Measurements from ENCODE around the gene RWDD4. TPM values are rescaled to one million over a fixed set of nuclear protein-coding genes. Genes with fewer than 3 reads are reported as not detected.

Gene RWDD4
- total RNA-seq, 1 donor from 2014 or later = 31.5 TPM

GRCh38 chr4:183602557-183603027, 56.4 kb downstream of the RWDD4 start:
- peaks cover 2% of the 10 kb centered on the region for H3K4me1 Mint-ChIP-seq
- no peaks in the 10 kb centered on the region for H3K36me3 Mint-ChIP-seq (ENCODE audit: low read depth)
- no peak for DNase-seq
- H3K4me3 Mint-ChIP-seq = no peak overlapping the region
- H3K27ac Mint-ChIP-seq = no peak overlapping the region
- H3K27me3 Mint-ChIP-seq = peaks cover 8% of the 10 kb centered on the region
- intact Hi-C loops (cut with micrococcal nuclease) = loop anchor here (1.0 kb wide), 1 partner anchor 130 kb away; no protein-coding TSS in a partner anchor
- H3K9me3 Mint-ChIP-seq = no peaks in the 10 kb centered on the region

- Mint-ChIP-seq H3K4me1 (peaks cover 2% of the 10 kb centered on the region), H3K27me3 (peaks cover 15% of the 10 kb centered on the region), H3K27ac (no peak overlapping the region), H3K36me3 (ENCODE audit: low read depth) (no peaks in the 10 kb centered on the region), H3K9me3 (no peaks in the 10 kb centered on the region), H3K4me3 (no peak overlapping the region)
- intact Hi-C loops (cut with micrococcal nuclease) = no loop called here
- no peak for DNase-seq
These were observed 57.6 kb downstream of the RWDD4 start for GRCh38 chr4:183601381-183601780.

- Mint-ChIP-seq H3K4me1 (peaks cover 2% of the 10 kb centered on the region), H3K4me3 (no peak overlapping the region), H3K9me3 (no peaks in the 10 kb centered on the region), H3K36me3 (ENCODE audit: low read depth) (no peaks in the 10 kb centered on the region), H3K27me3 (peaks cover 20% of the 10 kb centered on the region), H3K27ac (no peak overlapping the region)
- intact Hi-C loops (cut with micrococcal nuclease) = no loop called here
- no peak for DNase-seq
These were observed 58.7 kb downstream of the RWDD4 start for GRCh38 chr4:183600189-183600685.

- Mint-ChIP-seq H3K9me3 (no peaks in the 10 kb centered on the region), H3K4me1 (peaks cover 2% of the 10 kb centered on the region), H3K4me3 (no peak overlapping the region), H3K36me3 (ENCODE audit: low read depth) (no peaks in the 10 kb centered on the region), H3K27ac (no peak overlapping the region), H3K27me3 (peaks cover 22% of the 10 kb centered on the region)
- no peak for DNase-seq
- intact Hi-C loops (cut with micrococcal nuclease) = no loop called here
These were observed 59.3 kb downstream of the RWDD4 start for GRCh38 chr4:183599690-183600089.

- DNase-seq = no peak
- peaks cover 2% of the 10 kb centered on the region for H3K4me1 Mint-ChIP-seq
- H3K9me3 Mint-ChIP-seq = no peaks in the 10 kb centered on the region
- H3K36me3 Mint-ChIP-seq (ENCODE audit: low read depth) = no peaks in the 10 kb centered on the region
- no peak overlapping the region for H3K4me3 Mint-ChIP-seq
- H3K27me3 Mint-ChIP-seq = peaks cover 22% of the 10 kb centered on the region
- H3K27ac Mint-ChIP-seq = no peak overlapping the region
- intact Hi-C loops (cut with micrococcal nuclease) = no loop called here
These were observed 59.7 kb downstream of the RWDD4 start for GRCh38 chr4:183599284-183599683.

GRCh38 chr4:183596067-183596757, 62.8 kb downstream of the RWDD4 start:
- Mint-ChIP-seq H3K4me1 (no peaks in the 10 kb centered on the region), H3K9me3 (no peaks in the 10 kb centered on the region), H3K27me3 (peaks cover 24% of the 10 kb centered on the region), H3K4me3 (no peak overlapping the region), H3K27ac (no peak overlapping the region), H3K36me3 (ENCODE audit: low read depth) (no peaks in the 10 kb centered on the region)
- DNase-seq = no peak
- intact Hi-C loops (cut with micrococcal nuclease) = no loop called here

- Mint-ChIP-seq H3K27me3 (peaks cover 24% of the 10 kb centered on the region), H3K27ac (no peak overlapping the region), H3K9me3 (no peaks in the 10 kb centered on the region), H3K4me1 (no peaks in the 10 kb centered on the region), H3K36me3 (ENCODE audit: low read depth) (no peaks in the 10 kb centered on the region), H3K4me3 (no peak overlapping the region)
- no peak for DNase-seq
- intact Hi-C loops (cut with micrococcal nuclease) = no loop called here
These were observed 64.2 kb downstream of the RWDD4 start for GRCh38 chr4:183594823-183595222.

GRCh38 chr4:183591301-183591700, 67.7 kb downstream of the RWDD4 start:
- no peak overlapping the region for H3K4me3 Mint-ChIP-seq
- H3K4me1 Mint-ChIP-seq = no peaks in the 10 kb centered on the region
- H3K36me3 Mint-ChIP-seq (ENCODE audit: low read depth) = no peaks in the 10 kb centered on the region
- no peak for DNase-seq
- H3K9me3 Mint-ChIP-seq = no peaks in the 10 kb centered on the region
- no peak overlapping the region for H3K27ac Mint-ChIP-seq
- H3K27me3 Mint-ChIP-seq = peaks cover 10% of the 10 kb centered on the region
- intact Hi-C loops (cut with micrococcal nuclease) = no loop called here

Other genes starting within 250 kb of the RWDD4 start
- gene CDKN2AIP, start 214.5 kb downstream of the RWDD4 start, total RNA-seq = 22.7 and 23.1 TPM in 2 replicates
- gene ING2, start 154.1 kb downstream of the RWDD4 start, total RNA-seq = 12.4 and 13.5 TPM in 2 replicates
- gene TRAPPC11, start 108 bp upstream of the RWDD4 start, total RNA-seq = 26.3 and 33.4 TPM in 2 replicates
- gene STOX2, start 246.1 kb upstream of the RWDD4 start, total RNA-seq = not detected in 2 replicates

Measured in activated CD4-positive, alpha-beta T cell treated with anti-CD3 and anti-CD28 coated beads, Interleukin-2, amount 10 ng/mL, durations not matched to agents 24 days and 14 days (primary cell).